K562 (cell line): ENCODE measurements around the gene KAZN. TPM values are rescaled to one million over a fixed set of nuclear protein-coding genes. Genes with fewer than 3 reads are reported as not detected.
A peak's percentile ranks its signal among the peaks of the same experiment; 100 is the strongest.

Experiments used
- CC2D1A ChIP-seq: fragments of 450-650 bp; IDR thresholded peaks from 2 replicates; pipeline ENCODE4 v1.6.1; 2017; ENCODE audit warnings: mild to moderate bottlenecking
- HMGXB4 ChIP-seq: sonication (generic); formaldehyde crosslinking; IDR thresholded peaks from 2 replicates; pipeline ENCODE4 v1.8.1; 2023; ENCODE audit warnings: mild to moderate bottlenecking, missing genetic modification reagents
- HSF4 ChIP-seq: fragments of 250-450 bp; sonication (Bioruptor Pico); IDR thresholded peaks from 2 replicates; pipeline ENCODE4 v2.1.2; 2022; ENCODE audit warnings: mild to moderate bottlenecking, moderate library complexity, borderline replicate concordance
- MAX ChIP-seq: sonication (generic); formaldehyde crosslinking; IDR thresholded peaks from 2 replicates; pipeline ENCODE4 v1.9.0; 2022; ENCODE audit warnings: mild to moderate bottlenecking, missing genetic modification reagents
- MYC ChIP-seq, 2 experiments: fragments of 250-450 bp in 1 of 2; sonication (Bioruptor Pico) in 1 of 2; IDR thresholded peaks; 2 replicates each; pipeline versions ENCODE4 v1.5.1 to v1.6.1; 2012 to 2021; ENCODE audit warnings: low read depth in 2 of 2, borderline replicate concordance in 1 of 2, improper control_type of control experiment in 1 of 2, low read length in 1 of 2, mild to moderate bottlenecking in 1 of 2, moderate library complexity in 1 of 2
- PBX2 ChIP-seq, 2 experiments: IDR thresholded peaks in 1 of 2; conservative IDR thresholded peaks in 1 of 2; 2 replicates each; pipeline ENCODE4 v1.6.1; 2016; ENCODE audit warnings: low read depth in 2 of 2, mild to moderate bottlenecking in 1 of 2, missing compliant biosample characterization in 1 of 2, missing genetic modification characterization in 1 of 2, moderate library complexity in 1 of 2
- REST ChIP-seq, 2 experiments: fragments of 450-650 bp; formaldehyde crosslinking in 1 of 2; IDR thresholded peaks; 2 replicates each; pipeline versions ENCODE4 v1.4.0 to v1.6.1; 2014 to 2020; ENCODE audit warnings: mild to moderate bottlenecking in 2 of 2, borderline replicate concordance in 1 of 2, low read depth in 1 of 2
- TOE1 ChIP-seq, 2 experiments: fragments of 450-650 bp in 1 of 2; sonication (generic) in 1 of 2; formaldehyde crosslinking in 1 of 2; IDR thresholded peaks; 2 replicates each; pipeline versions ENCODE4 v1.7.1 to v1.8.0; 2016 to 2022; ENCODE audit warnings: borderline replicate concordance in 2 of 2, mild to moderate bottlenecking in 2 of 2, antibody characterized with exemption in 1 of 2, inconsistent platforms in 1 of 2, low read depth in 1 of 2, missing genetic modification reagents in 1 of 2, moderate library complexity in 1 of 2
- ZNF589 ChIP-seq: fragments of 200-800 bp; sonication (Bioruptor generic); IDR thresholded peaks from 2 replicates; pipeline ENCODE4 v1.6.1; 2016; ENCODE audit warnings: low read depth, missing genetic modification characterization, missing compliant biosample characterization
- polyA plus RNA-seq, 8 experiments: library from polyadenylated mRNA; depleted of rRNA in 4 of 8; stranded (reverse) in 5 of 8; unstranded in 3 of 8; fragments of >200 nt; fragmentation: Nextera tagmentation in 2 of 8; fragmentation: Illumina TruSeq in 1 of 8; extraction: Ambion mirVana in 2 of 8; extraction: Trizol in 1 of 8; gene quantifications; 2 replicates each; pipeline versions ENCODE4 v1.2.1 to v1.2.3, GENCODE V29; 2011 to 2014; ENCODE audit warnings: inconsistent platforms in 1 of 8, missing spikeins in 1 of 8
- total RNA-seq, 7 experiments: library from RNA; depleted of rRNA in 6 of 7; stranded (reverse); fragments of >200 nt in 6 of 7; fragmentation: Illumina TruSeq in 2 of 7; extraction: Trizol in 2 of 7; gene quantifications; 2 replicates each; pipeline versions ENCODE4 v1.2.1 to v1.2.3, GENCODE V29; 2011 to 2021; ENCODE audit warnings: low replicate concordance in 1 of 7

KAZN gene
- total and polyA plus RNA-seq, 9 of the 15 experiments (the other 6 are each of a cell fraction or from before 2014, with no cell fraction given), result 2.1 to 21.6 (median 5.4) TPM

- TF ChIP-seq REST (IDR thresholded peaks at IDR 0.05; ENCODE audit: borderline replicate concordance) (peak; percentile 27; the same call in 1 of the 2 replicates), REST (CRISPR knock-in tag; IDR thresholded peaks at IDR 0.05; ENCODE audit: low read depth) (no peak), MYC (IDR thresholded peaks at IDR 0.05; ENCODE audit: low read depth, low read length) (peak; percentile 32; the same call in 1 of the 2 replicates), MYC (CRISPR knock-in tag; IDR thresholded peaks at IDR 0.05; ENCODE audit: borderline replicate concordance, low read depth) (no peak), CC2D1A (no peak), MAX (peak; percentile 27; the same call in 1 of the 2 replicates), HMGXB4 (CRISPR knock-in tag) (0 out of 2 replicates have a peak, but pooled peaks have one; percentile 55), PBX2 (CRISPR knock-in tag; IDR thresholded peaks at IDR 0.05; ENCODE audit: low read depth) (no peak), PBX2 (tag; conservative IDR thresholded peaks at IDR 0.05; ENCODE audit: low read depth) (no peak), HSF4 (no peak), TOE1 (IDR thresholded peaks at IDR 0.05; ENCODE audit: borderline replicate concordance) (no peak), TOE1 (CRISPR knock-in tag; IDR thresholded peaks at IDR 0.05; ENCODE audit: borderline replicate concordance, low read depth) (no peak), ZNF589 (0 out of 2 replicates have a peak, but pooled peaks have one; percentile 39)
Observed at GRCh38 chr1:14826172-14826636, 227.7 kb downstream of the KAZN start (continued).
